ENCODE measurements around the gene ARHGAP18. TPM values are rescaled to one million over a fixed set of nuclear protein-coding genes. Genes with fewer than 3 reads are reported as not detected.

The ARHGAP18 gene
- total and polyA plus RNA-seq, 2 experiments from 2014 or later: 4.3 to 5.0 TPM

DNA sequence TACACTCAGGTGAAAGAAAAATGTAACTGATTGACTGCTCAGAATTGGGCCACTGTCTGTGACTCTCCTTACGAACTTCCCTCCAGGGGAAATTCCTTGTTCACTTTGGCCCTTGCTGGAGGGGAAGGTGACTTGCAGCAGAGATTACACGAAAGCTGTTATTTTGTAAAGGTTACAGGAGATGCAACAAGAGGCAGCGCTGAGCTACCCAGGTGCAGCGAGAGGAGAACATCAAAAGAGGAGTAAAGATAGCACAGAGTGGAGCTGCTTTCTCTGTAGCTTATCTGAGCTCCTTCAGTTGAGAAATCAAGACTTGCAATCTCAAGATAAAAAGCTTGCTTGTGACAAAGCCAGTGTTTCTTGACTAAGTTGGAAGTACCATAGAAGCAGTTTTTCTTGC is 144.6 kb downstream of the ARHGAP18 start:
- H3K27me3 Mint-ChIP-seq (ENCODE audit: insufficient read depth, low read depth, poor library complexity): no peaks in the 10 kb centered on the region
- no peak overlapping the region for H3K27ac Mint-ChIP-seq
- no peaks in the 10 kb centered on the region for H3F3A ChIP-seq (replicated peaks; ENCODE audit: low read depth)

More for the DNA sequence above, 144.6 kb downstream of the ARHGAP18 start:
- H3K27ac ChIP-seq (ENCODE audit: low read depth): no peak overlapping the region
- H3K27me3 ChIP-seq (ENCODE audit: insufficient read depth): no peaks in the 10 kb centered on the region
- no peaks in the 10 kb centered on the region for H3K79me2 ChIP-seq (replicated peaks; ENCODE audit: insufficient read depth)
- no peaks in the 10 kb centered on the region; the same call in 2 of the 3 replicates for H3K4me1 Mint-ChIP-seq
- H4K20me1 ChIP-seq (replicated peaks; ENCODE audit: insufficient read depth): no peaks in the 10 kb centered on the region
- ATAC-seq (no peak; the same call in 2 of the 3 replicates), DNase-seq (ENCODE audit: low spot score) (peak; percentile 26)
- H3K4me2 ChIP-seq: no peak overlapping the region
- H3K9me3 Mint-ChIP-seq: peaks cover 5% of the 10 kb centered on the region; the same call in 2 of the 3 replicates
- no peak overlapping the region for H3K4me3 Mint-ChIP-seq
- no peak for TF ChIP-seq EZH2 (IDR thresholded peaks at IDR 0.05; ENCODE audit: low read depth, unreplicated experiment)
- no peak for TF ChIP-seq ZNF114 (CRISPR knock-in tag; IDR thresholded peaks at IDR 0.05)
- TF ChIP-seq JUNB (IDR thresholded peaks at IDR 0.05; ENCODE audit: unreplicated experiment): no peak
- no peak for TF ChIP-seq STAT1 (IDR thresholded peaks at IDR 0.05; ENCODE audit: unreplicated experiment)
- TF ChIP-seq NANOG (IDR thresholded peaks at IDR 0.05; ENCODE audit: borderline replicate concordance): no peak
- TF ChIP-seq, protein P1, sequence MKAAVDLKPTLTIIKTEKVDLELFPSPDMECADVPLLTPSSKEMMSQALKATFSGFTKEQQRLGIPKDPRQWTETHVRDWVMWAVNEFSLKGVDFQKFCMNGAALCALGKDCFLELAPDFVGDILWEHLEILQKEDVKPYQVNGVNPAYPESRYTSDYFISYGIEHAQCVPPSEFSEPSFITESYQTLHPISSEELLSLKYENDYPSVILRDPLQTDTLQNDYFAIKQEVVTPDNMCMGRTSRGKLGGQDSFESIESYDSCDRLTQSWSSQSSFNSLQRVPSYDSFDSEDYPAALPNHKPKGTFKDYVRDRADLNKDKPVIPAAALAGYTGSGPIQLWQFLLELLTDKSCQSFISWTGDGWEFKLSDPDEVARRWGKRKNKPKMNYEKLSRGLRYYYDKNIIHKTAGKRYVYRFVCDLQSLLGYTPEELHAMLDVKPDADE (IDR thresholded peaks at IDR 0.05): no peak
- TF ChIP-seq POLR2AphosphoS5 (IDR thresholded peaks at IDR 0.05; ENCODE audit: low read depth): no peak
- TF ChIP-seq, protein P2, sequence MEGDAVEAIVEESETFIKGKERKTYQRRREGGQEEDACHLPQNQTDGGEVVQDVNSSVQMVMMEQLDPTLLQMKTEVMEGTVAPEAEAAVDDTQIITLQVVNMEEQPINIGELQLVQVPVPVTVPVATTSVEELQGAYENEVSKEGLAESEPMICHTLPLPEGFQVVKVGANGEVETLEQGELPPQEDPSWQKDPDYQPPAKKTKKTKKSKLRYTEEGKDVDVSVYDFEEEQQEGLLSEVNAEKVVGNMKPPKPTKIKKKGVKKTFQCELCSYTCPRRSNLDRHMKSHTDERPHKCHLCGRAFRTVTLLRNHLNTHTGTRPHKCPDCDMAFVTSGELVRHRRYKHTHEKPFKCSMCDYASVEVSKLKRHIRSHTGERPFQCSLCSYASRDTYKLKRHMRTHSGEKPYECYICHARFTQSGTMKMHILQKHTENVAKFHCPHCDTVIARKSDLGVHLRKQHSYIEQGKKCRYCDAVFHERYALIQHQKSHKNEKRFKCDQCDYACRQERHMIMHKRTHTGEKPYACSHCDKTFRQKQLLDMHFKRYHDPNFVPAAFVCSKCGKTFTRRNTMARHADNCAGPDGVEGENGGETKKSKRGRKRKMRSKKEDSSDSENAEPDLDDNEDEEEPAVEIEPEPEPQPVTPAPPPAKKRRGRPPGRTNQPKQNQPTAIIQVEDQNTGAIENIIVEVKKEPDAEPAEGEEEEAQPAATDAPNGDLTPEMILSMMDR (conservative IDR thresholded peaks at IDR 0.05; ENCODE audit: low read depth in 2 of 2): no peak
- TF ChIP-seq EZH2phosphoT487 (IDR thresholded peaks at IDR 0.05; ENCODE audit: unreplicated experiment): no peak
- no peak for TF ChIP-seq CREB1 (CRISPR knock-in tag; IDR thresholded peaks at IDR 0.05; ENCODE audit: low read depth)
- no peak for TF ChIP-seq ZNF331 (CRISPR knock-in tag; IDR thresholded peaks at IDR 0.05; ENCODE audit: low read depth)
- TF ChIP-seq, protein P3, sequence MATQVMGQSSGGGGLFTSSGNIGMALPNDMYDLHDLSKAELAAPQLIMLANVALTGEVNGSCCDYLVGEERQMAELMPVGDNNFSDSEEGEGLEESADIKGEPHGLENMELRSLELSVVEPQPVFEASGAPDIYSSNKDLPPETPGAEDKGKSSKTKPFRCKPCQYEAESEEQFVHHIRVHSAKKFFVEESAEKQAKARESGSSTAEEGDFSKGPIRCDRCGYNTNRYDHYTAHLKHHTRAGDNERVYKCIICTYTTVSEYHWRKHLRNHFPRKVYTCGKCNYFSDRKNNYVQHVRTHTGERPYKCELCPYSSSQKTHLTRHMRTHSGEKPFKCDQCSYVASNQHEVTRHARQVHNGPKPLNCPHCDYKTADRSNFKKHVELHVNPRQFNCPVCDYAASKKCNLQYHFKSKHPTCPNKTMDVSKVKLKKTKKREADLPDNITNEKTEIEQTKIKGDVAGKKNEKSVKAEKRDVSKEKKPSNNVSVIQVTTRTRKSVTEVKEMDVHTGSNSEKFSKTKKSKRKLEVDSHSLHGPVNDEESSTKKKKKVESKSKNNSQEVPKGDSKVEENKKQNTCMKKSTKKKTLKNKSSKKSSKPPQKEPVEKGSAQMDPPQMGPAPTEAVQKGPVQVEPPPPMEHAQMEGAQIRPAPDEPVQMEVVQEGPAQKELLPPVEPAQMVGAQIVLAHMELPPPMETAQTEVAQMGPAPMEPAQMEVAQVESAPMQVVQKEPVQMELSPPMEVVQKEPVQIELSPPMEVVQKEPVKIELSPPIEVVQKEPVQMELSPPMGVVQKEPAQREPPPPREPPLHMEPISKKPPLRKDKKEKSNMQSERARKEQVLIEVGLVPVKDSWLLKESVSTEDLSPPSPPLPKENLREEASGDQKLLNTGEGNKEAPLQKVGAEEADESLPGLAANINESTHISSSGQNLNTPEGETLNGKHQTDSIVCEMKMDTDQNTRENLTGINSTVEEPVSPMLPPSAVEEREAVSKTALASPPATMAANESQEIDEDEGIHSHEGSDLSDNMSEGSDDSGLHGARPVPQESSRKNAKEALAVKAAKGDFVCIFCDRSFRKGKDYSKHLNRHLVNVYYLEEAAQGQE (IDR thresholded peaks at IDR 0.05; ENCODE audit: unreplicated experiment): no peak
- TF ChIP-seq, protein P4, sequence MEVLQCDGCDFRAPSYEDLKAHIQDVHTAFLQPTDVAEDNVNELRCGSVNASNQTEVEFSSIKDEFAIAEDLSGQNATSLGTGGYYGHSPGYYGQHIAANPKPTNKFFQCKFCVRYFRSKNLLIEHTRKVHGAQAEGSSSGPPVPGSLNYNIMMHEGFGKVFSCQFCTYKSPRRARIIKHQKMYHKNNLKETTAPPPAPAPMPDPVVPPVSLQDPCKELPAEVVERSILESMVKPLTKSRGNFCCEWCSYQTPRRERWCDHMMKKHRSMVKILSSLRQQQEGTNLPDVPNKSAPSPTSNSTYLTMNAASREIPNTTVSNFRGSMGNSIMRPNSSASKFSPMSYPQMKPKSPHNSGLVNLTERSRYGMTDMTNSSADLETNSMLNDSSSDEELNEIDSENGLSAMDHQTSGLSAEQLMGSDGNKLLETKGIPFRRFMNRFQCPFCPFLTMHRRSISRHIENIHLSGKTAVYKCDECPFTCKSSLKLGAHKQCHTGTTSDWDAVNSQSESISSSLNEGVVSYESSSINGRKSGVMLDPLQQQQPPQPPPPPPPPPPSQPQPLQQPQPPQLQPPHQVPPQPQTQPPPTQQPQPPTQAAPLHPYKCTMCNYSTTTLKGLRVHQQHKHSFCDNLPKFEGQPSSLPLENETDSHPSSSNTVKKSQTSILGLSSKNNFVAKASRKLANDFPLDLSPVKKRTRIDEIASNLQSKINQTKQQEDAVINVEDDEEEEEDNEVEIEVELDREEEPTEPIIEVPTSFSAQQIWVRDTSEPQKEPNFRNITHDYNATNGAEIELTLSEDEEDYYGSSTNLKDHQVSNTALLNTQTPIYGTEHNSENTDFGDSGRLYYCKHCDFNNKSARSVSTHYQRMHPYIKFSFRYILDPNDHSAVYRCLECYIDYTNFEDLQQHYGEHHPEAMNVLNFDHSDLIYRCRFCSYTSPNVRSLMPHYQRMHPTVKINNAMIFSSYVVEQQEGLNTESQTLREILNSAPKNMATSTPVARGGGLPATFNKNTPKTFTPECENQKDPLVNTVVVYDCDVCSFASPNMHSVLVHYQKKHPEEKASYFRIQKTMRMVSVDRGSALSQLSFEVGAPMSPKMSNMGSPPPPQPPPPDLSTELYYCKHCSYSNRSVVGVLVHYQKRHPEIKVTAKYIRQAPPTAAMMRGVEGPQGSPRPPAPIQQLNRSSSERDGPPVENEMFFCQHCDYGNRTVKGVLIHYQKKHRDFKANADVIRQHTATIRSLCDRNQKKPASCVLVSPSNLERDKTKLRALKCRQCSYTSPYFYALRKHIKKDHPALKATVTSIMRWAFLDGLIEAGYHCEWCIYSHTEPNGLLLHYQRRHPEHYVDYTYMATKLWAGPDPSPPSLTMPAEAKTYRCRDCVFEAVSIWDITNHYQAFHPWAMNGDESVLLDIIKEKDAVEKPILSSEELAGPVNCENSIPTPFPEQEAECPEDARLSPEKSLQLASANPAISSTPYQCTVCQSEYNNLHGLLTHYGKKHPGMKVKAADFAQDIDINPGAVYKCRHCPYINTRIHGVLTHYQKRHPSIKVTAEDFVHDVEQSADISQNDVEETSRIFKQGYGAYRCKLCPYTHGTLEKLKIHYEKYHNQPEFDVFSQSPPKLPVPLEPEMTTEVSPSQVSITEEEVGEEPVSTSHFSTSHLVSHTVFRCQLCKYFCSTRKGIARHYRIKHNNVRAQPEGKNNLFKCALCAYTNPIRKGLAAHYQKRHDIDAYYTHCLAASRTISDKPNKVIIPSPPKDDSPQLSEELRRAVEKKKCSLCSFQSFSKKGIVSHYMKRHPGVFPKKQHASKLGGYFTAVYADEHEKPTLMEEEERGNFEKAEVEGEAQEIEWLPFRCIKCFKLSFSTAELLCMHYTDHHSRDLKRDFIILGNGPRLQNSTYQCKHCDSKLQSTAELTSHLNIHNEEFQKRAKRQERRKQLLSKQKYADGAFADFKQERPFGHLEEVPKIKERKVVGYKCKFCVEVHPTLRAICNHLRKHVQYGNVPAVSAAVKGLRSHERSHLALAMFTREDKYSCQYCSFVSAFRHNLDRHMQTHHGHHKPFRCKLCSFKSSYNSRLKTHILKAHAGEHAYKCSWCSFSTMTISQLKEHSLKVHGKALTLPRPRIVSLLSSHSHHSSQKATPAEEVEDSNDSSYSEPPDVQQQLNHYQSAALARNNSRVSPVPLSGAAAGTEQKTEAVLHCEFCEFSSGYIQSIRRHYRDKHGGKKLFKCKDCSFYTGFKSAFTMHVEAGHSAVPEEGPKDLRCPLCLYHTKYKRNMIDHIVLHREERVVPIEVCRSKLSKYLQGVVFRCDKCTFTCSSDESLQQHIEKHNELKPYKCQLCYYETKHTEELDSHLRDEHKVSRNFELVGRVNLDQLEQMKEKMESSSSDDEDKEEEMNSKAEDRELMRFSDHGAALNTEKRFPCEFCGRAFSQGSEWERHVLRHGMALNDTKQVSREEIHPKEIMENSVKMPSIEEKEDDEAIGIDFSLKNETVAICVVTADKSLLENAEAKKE (CRISPR knock-in tag; IDR thresholded peaks at IDR 0.05): no peak
- H3K4me3 ChIP-seq: no peak overlapping the region
- no peaks in the 10 kb centered on the region for H3K4me1 ChIP-seq (ENCODE audit: insufficient read depth)
- no peak overlapping the region for H2AFZ ChIP-seq
- H3K36me3 Mint-ChIP-seq (ENCODE audit: low read depth): no peaks in the 10 kb centered on the region
- no peaks in the 10 kb centered on the region for H3K9me2 ChIP-seq (ENCODE audit: insufficient read depth)
- no peaks in the 10 kb centered on the region for H3K36me3 ChIP-seq (ENCODE audit: insufficient read depth)
